GM18520 (cell line): ENCODE results near the gene TBCB.
"Not testable (repeated sequence)": the region's sequence is repeated elsewhere in the genome, so short reads cannot be mapped to it uniquely, and the experiment has no call there.

Source experiments
- ATAC-seq: cut with Tn5 transposase; IDR thresholded peaks from one replicate; pipeline ENCODE4 v1.9.1; 2021; ENCODE audit not compliant: unreplicated experiment

Gene TBCB, protein sequence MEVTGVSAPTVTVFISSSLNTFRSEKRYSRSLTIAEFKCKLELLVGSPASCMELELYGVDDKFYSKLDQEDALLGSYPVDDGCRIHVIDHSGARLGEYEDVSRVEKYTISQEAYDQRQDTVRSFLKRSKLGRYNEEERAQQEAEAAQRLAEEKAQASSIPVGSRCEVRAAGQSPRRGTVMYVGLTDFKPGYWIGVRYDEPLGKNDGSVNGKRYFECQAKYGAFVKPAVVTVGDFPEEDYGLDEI

DNA sequence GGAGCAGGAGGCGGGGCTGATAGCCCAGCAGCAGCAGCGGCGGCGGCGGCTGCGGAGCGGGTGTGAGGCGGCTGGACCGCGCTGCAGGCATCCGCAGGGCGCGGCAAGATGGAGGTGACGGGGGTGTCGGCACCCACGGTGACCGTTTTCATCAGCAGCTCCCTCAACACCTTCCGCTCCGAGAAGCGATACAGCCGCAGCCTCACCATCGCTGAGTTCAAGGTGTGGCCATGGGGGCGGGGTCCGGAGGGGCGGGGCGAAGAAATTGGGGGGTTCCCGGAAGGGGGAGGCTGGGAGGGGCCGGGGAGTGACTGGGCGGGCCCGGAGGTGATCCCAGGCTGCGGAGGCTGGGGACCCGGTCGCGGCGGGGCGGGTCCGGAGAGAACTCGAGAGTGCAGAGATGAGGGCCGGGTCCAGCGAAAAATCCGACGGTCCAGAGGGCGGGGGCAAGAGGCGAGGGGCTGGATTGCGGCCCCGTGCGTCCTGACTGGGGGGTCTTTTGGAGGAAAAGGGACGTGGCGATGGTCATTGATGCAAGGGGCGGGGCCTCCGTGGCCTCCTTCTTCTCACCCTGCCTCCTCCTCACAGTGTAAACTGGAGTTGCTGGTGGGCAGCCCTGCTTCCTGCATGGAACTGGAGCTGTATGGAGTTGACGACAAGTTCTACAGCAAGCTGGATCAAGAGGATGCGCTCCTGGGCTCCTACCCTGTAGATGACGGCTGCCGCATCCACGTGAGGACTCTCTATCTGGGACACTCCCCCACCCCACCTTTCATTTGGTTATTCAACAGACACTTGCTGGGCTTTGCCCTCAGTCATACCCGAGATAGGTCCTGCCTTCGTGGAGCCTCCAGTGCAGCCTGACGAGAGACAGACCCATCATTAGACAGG lies at the start of gene TBCB:
TSS of gene TBCB (plus strand) at position 16 of the 891 bp plus-strand sequence. CDS start at position 109, 93 bp downstream.
- ATAC-seq: peak; percentile 27

DNA sequence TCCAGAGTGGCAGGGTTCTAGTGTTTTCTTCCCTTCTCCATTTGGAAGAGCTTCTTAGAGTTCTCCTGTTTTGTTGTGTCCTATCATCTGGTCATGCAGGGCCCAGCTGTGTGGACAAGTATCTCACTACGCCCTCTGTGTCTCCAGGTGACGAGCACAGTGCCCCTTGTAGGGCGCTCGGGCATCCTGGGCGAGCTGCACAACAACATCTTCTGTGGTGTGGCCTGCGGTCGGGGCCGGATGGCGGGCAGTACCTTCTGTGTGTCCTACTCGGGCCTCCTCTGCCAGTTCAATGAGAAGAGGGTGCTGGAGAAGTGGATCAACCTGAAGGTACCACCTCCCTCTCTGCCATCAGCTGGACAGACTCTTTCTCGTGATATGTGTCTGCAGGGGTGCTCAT lies 47.6 kb upstream of the TBCB start:
- ATAC-seq: no peak

DNA sequence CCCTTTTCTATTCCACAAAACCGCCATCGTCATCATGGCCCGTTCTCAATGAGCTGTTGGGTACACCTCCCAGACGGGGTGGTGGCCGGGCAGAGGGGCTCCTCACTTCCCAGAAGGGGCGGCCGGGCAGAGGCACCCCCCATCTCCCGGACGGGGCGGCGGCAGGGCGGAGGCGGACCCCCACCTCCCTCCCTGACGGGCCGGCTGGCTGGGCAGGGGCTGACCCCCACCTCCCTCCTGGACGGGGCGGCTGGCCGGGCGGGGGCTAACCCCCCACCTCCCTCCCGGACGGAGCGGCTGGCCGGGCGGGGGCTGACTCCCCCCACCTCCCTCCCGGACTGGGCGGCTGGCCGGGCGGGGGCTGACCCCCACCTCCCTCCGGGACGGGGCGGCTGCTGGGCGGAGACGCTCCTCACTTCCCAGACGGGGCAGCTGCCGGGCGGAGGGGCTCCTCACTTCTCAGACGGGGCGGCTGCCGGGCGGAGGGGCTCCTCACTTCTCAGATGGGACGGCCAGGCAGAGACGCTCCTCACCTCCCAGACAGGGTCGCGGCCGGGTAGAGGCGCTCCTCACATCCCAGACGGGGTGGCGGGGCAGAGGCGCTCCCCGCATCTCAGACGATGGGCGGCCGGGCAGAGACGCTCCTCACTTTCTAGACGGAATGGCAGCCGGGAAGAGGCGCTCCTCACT lies 46.3 kb upstream of the TBCB start:
- ATAC-seq: not testable (repeated sequence)

DNA sequence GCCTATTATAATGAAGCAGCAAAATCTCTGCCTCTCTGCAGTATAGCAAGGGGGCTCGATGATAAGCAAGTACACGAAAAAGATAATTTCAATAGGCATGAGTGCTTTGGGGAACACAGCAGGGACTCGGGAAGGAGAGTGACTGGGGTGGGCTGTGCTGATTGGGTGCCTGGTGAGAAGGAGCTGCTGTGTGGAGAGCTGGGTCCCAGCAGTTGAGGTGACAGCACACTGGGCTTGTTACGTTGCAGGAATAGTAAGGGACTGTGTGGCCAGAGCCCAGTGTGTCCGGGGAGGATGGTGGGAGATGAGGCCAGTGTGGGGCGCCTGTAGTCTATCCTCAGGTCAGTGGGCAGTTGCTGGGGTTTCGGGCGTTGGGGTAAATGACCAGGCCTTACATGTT lies 43.2 kb upstream of the TBCB start:
- ATAC-seq: no peak

DNA sequence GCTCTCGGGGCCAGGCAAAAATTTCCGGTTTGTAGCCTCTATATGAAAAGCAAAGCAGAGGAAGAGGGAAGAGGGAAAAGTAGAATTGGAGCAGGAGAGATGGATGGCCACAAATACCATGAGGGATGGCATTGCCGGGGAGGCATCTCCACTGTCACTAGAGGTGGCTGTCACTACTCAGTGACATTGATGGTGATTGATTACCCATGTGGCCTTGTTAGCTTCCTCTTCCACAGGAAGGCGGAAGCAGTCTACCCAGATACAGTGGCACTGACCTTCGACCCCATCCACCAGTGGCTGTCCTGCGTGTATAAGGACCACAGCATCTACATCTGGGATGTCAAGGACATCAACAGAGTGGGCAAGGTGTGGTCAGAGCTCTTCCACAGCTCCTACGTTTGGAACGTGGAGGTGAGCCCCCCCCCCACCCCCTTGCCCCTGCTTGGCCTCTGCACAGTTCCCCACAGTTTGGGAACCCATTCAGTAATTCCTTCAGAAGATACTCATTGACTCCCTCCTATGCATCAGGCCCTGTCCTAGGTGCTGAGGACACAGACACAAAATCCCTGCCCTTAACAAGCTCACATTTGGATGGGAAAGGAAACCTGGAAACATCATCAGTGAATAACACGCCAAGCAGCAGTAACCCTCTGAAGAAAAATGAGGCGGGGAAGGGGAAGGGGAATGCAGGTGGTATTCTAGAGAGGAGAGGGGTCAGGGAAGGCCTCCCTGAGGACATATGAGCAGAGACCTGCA lies 42.0 kb upstream of the TBCB start:
- ATAC-seq: no peak

DNA sequence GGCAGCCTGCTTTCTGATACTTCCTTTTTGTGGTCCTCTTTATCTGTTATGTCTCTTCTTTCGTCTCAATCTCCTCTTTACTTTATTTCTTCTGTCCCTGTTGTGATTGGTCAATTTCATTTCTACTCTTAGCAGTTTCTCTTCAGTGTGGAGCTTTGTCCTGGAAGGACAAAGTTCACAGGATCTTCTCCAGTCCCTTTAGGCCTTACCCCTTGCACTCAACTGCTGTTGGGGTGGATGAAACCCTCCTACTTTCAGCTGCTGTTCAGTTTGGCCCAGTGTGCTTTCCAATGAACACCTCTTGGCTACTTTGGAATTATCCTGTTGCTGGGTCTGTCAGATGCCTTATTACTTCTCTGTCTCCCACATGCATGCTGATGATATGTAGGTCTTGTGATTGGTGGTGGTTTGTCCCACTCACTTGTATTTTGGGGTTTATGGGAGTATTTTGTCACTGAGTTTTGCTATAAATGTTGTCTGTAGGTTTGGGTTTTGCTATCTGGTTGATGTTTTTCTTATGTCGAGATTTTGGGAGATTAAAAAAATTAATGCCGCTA lies 35.8 kb upstream of the TBCB start:
- no peak for ATAC-seq

DNA sequence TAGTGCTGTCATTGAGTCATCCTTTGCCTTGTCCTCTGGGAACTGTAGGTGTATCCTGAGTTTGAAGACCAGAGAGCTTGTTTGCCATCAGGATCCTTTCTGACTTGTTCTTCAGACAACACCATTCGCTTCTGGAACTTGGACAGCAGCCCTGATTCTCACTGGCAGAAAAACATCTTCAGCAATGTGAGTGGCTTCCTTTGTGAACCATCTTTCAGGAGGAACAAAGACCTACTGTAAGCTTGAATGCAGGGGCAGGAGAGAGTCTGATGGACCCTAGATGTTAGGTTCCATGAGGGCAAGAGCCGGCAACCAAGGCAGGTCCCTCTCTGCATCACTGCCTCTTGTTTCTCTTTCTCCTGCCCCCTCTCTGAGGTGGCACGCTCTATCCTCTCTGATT lies 33.9 kb upstream of the TBCB start:
- ATAC-seq: no peak

DNA sequence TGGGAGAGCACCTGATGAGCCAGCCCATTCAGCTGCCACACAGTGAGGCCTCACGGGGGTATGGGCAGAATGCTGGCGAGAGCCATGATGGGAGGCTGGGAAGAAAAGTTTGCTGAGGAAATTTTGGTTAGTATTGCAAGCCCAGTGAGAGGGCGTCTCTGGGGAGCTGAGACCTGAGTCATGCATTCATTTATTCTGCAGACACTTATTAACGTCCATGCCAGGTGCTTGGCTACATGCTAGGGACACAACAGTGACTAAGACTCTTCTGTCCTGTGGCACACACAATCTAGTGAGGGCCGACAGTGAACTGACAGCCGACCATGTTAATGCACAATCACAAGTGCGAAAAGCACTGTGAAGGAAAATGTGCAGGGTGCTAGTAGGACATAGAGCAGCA lies 33.4 kb upstream of the TBCB start:
- ATAC-seq: no peak

DNA sequence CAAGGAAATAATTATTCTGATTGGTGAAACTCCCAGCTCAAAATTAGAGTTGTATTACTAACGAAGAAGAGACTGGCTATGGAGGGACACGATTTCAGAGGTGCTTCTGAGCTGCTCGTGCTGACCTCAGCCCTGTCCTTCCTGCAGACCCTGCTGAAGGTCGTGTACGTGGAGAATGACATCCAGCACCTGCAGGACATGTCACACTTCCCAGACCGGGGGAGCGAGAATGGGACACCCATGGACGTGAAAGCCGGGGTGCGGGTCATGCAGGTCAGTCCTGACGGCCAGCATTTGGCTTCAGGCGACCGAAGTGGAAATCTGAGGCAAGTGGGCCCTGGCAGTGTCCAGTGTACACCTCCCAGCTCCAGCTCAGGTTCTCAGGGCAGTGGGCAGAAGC lies 32.4 kb upstream of the TBCB start:
- ATAC-seq: no peak

DNA sequence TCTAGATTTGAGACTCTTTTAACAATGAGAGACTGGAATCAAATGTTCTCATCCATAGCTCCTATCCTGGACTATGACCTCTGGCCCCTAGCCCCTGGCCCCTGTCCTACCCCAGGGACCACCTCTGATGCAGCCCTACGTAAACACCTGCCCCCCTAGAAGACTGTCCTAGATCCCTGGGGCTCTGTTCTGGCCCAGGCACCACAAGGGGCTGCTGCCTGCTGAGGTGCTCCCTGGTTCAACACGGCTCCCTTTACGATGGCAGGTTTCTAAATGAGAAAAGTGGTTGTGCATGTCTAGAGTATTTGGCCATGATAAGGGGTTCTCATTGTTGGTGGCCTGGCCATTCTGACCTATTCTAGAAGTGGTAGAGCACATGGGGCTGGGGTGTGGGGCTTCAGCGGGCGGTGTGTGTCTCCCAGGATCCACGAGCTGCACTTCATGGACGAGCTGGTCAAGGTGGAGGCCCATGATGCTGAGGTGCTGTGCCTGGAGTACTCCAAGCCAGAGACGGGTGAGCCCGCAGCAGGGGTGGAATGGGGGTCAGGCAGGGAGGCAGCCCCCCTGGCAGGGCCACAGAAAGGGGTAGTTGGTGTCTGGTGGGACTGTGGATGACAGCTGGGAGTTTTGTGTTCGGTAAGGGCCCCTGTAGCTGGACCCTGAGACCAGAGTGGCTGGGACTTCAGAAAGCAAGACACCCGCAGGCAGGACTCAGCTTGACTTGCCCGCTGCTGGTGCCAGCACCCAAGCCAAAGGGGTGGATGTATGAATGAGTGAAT lies 30.8 kb upstream of the TBCB start:
- ATAC-seq: no peak

DNA sequence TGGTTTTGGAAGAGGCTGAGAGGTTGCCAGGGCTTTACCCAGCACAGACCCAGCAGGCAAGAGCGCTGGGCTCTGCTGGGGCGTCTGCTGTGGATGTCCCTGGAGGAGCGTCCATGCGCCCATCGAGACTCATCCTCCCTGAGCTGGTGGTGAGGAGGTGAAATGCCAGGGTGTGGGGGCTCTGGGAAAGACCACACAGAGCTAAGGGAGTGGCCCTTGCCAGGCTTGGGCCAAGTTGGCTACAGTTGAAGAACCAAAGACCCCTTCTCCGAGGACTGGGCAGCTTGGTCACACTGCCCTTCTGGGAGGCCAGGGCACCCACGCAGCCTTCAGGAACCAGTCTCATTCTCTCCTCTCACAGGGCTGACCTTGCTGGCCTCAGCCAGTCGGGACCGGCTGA lies 28.9 kb upstream of the TBCB start:
- no peak for ATAC-seq

DNA sequence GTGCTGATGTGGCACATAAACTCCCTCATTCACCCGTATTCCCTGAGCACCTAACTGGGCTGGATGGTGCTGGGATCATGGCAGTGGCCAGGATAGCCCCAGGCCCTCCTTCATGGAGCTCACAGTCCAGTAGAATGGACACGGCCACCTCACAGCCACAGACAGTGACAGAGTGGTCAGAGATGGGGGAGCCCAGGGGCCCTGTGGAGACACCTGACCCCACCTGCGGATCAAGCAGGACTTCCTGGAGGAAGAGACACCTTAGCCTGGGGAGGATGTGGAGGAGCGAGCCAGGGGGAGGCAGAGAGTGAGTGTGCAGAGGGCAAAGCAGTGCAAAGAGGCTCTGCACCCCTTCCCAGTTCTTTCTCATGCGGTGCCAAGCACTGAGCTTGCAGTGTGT lies 25.4 kb upstream of the TBCB start:
- ATAC-seq: no peak

DNA sequence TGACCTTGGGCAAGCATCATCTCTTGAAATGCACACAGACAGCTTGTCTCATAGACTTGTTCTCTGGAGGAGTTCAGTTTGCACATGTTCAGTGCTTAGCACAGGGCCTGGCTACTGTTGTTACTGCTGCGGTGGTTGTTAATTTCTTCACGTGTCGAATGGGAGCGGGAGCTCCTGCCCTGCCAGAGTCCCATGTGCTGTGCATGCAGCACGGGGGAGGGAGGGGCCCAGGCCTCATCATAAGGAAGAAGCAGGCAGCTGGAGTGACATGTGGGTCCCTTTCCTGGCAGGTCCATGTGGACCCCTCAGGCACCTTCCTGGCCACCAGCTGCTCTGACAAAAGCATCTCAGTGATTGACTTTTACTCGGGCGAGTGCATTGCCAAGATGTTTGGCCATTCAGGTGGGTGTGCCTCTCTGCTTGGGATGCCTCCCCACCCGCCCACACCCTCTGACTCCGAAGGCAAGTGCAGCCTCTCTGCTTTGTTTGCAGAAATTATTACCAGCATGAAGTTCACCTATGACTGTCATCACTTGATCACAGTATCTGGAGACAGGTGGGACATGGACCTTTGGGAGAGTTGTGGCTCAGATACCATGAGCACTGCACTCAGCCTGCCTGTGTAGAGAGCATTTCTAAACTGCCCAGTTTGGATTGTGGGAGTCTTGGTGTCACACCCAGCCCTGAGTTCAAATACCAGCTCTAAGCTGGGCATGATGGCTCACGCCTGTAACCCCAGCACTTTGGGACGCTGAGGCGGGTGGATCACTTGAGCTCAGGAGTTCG lies 24.2 kb upstream of the TBCB start:
- no peak for ATAC-seq

DNA sequence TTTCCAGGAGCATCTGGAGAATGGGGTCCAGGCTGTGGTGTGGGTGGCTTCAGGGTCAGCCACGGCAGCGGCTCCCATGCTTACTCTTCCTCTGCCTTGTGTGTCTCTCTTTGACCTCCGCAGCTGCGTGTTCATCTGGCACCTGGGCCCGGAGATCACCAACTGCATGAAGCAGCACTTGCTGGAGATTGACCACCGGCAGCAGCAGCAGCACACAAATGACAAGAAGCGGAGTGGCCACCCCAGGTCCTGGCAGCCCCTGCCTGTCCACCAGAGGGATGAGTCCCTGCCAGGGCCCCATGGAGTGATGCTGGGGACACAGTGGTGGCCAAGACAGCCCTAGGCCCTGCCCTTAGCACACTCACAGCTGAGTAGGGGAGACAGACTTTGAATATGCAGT lies 22.7 kb upstream of the TBCB start:
- no peak for ATAC-seq

DNA sequence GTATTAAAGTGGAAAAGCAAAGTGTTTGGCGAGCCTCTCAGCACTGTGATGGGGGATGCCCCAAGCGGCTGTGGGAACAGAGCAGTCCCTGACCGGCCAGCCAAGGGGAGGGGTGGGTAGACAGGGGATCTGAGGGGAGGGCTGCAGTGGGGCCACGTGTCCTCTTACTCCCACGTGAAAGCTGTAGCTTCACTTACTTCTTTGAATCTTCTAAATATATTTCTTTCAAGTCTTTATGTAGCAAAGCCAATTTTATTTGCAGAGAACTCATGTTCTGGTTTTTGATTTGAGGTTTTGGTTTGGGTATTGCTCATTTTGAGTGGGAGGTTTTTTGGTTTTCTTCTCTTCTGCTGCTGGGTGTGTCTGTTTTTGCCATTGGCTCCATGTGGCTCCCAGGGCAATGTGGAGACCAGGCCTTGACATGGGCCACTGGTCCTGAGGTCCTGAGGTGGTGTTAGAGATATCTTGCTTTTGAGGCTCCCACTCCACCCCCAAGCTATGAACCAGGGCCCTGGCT lies 22.1 kb upstream of the TBCB start:
- no peak for ATAC-seq

DNA sequence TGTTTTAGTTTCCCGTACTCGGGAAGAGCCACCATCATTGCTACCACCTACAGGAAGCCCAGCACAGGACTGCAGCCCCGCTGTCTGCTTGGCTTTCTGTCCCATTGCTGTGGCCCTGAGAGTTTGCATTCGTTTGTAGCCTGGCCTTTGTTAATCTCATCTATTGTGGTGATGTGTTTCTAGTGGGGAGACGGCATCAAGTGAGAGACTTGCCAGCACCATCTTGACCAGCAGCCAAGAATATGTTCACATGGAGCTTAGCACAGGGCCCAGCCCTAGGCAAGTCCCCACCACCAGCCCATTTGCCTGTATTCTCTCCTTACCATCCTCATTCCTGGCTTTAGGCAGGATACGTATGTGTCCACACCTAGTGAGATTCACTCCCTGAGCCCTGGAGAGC lies 21.6 kb upstream of the TBCB start:
- ATAC-seq: no peak

DNA sequence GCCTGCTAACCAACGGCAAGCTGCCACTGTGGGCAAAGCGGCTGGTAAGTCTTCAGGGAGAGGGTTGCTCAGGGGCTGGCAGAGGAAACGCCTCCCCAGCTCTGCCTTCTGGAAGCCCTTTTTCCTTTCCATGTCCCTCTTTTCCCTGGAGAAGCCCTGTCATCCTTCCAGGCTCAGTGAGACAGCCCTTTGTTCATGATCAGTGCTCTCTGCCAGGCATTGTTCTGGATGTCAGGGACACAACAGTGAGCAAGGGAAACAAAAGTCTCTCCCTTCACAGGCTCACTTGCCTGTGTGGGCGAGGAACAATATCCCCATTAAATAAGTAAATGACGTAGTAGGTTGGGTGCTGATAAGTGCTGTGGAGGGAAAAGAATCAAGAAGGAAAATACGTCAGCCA lies 18.2 kb upstream of the TBCB start:
- no peak for ATAC-seq

DNA sequence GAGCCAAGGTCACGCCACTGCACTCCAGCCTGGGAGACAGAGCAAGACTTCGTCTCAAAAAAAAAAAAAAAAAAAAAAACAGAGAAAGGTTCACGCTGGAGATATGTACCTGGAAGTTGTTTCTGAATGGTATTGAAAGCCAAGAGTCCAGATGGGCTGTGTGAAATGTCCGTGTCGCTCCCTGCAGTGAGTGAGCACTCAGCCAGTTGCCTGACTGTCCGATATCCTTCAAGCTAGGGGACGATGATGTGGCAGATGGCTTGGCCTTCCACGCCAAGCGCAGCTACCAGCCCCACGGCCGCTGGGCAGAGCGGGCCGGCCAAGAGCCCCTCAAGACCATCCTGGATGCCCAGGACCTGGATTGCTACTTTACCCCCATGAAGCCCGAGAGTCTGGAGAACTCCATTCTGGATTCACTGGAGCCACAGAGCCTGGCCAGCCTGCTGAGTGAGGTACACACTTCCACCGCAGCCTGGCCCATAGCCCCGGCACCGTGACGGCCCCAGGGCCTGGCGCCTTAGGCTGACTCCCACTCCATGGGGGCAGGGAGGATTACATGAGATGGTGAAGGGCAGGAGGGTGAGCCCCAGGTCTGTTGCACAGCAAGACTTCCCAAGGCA lies 16.0 kb upstream of the TBCB start:
- ATAC-seq: no peak

DNA sequence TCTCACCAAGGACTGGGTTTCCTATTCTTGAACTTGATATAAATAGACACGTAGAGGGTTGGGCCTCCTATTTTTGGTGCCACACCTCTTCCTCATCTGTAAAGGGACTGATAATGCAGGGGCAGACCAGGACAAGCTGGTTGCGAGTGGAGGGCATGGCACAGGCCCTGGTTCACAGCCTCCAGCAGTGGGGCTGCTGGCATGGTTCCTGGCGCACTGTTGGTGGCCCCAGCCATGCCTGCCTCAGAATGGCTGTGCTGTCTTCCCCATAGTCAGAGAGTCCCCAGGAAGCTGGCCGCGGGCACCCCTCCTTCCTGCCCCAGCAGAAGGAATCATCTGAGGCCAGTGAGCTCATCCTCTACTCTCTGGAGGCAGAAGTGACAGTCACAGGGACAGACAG lies 14.8 kb upstream of the TBCB start:
- ATAC-seq: no peak
